ENCODE data around the gene RASGRF1. TPM values are rescaled to one million over a fixed set of nuclear protein-coding genes. Genes with fewer than 3 reads are reported as not detected.

RASGRF1 gene
- total RNA-seq, 4 donors from 2014 or later = 5.4 to 73.4 TPM; not detected in 2

DNA sequence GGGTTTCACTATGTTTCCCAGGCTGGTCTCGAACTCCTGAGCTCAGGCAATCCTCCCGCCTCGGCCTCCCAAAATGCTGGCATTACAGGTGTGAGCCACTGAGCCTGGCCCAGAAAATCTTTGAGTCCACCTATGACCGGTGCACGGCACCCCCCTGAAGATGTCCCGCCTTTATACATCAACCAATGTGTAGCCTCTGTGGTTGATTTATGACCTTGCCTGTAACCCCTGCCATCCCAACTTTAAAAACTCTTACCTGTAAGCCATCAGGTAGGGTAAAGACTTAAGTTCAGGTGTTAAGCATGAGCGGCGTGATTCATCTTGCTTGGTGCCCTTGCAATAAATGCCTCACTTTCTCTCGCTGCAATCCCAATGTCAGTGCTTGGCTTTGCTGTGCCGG is 131.2 kb downstream of the RASGRF1 start:
- no peak overlapping the region for H3K4me3 ChIP-seq
- H3K36me3 ChIP-seq = no peaks in the 10 kb centered on the region
- H3K9me3 ChIP-seq = no peaks in the 10 kb centered on the region
- H3K27me3 ChIP-seq = no peaks in the 10 kb centered on the region
- H3K27ac ChIP-seq = no peak overlapping the region
- no peak for DNase-seq
- H3K4me1 ChIP-seq = no peaks in the 10 kb centered on the region
- TF ChIP-seq CTCF (IDR thresholded peaks at IDR 0.05) = no peak
- no peak for TF ChIP-seq POLR2A (IDR thresholded peaks at IDR 0.05)

GRCh38 chr15:78957416-78958093 is 133.0 kb downstream of the RASGRF1 start:
- peaks cover 0 to 3% (median 0%) of the 10 kb centered on the region in 4 donors for H3K4me1 ChIP-seq
- TF ChIP-seq CTCF (IDR thresholded peaks at IDR 0.05) (no peak), POLR2A (IDR thresholded peaks at IDR 0.05) (no peak)
- no peaks in the 10 kb centered on the region for H3K27me3 ChIP-seq
- H3K9me3 ChIP-seq = no peaks in the 10 kb centered on the region
- DNase-seq = no peak
- no peak overlapping the region for H3K27ac ChIP-seq
- H3K4me3 ChIP-seq = no peak overlapping the region
- no peaks in the 10 kb centered on the region for H3K36me3 ChIP-seq

DNA sequence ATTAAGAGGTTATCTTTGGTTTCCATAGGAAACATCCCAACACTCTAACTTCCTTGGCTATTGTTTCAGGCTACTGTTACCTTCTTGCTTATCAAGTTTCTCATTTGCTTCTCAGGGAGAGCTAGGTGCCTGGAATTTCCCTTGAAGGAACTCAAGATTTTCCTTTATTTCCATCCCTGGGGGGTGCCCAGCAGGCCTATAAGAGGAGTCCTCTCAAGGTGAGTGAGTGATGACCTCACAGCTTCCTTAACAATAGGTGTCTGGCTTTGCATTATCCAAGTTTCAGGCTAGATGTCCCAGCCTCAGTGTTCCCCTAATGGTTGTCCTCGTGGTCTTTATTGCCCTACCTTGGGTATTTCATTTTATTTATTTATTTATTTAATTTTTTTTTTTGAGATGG is 133.6 kb downstream of the RASGRF1 start:
- H3K4me3 ChIP-seq = no peak overlapping the region
- no peak overlapping the region for H3K27ac ChIP-seq
- H3K36me3 ChIP-seq = no peaks in the 10 kb centered on the region
- peaks cover 0 to 9% (median 2%) of the 10 kb centered on the region in 4 donors for H3K4me1 ChIP-seq
- H3K27me3 ChIP-seq = no peaks in the 10 kb centered on the region
- H3K9me3 ChIP-seq = no peaks in the 10 kb centered on the region
- no peak for TF ChIP-seq CTCF (IDR thresholded peaks at IDR 0.05)
- TF ChIP-seq POLR2A (IDR thresholded peaks at IDR 0.05) = no peak
- DNase-seq = no peak

DNA sequence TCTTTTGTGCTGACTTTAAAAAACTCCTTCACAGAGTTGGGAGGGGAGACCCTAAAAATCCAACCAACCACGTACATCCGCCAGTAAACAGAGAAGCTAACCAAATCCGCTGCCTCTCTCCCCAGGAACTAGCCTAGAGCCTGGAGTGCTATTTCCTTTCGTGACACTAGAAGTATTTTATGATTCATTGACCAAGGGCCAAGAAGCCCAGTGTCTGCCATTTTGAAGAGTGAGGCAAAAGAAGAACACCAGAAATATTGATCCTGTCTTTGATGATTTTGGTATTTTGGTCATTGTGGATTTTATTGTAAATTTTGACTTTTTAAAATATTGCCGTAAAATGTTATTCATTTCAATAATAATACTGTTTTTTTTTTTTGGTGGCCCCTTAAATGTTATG is 135.2 kb downstream of the RASGRF1 start:
- no peak for DNase-seq

GRCh38 chr15:78951841-78952238 is 138.7 kb downstream of the RASGRF1 start:
- no peaks in the 10 kb centered on the region for H3K36me3 ChIP-seq
- H3K27me3 ChIP-seq = no peaks in the 10 kb centered on the region
- H3K4me1 ChIP-seq = peaks cover 0 to 29% (median 6%) of the 10 kb centered on the region in 4 donors
- peak overlapping the region; percentile 6 to 79 (median 12) for H3K27ac ChIP-seq
- DNase-seq = no peak
- TF ChIP-seq CTCF (IDR thresholded peaks at IDR 0.05) (no peak), POLR2A (IDR thresholded peaks at IDR 0.05) (no peak)
- H3K9me3 ChIP-seq = no peaks in the 10 kb centered on the region
- H3K4me3 ChIP-seq = no peak overlapping the region

More for the DNA sequence above, 135.2 kb downstream of the RASGRF1 start:
- Histone ChIP-seq H3K4me3 (no peak overlapping the region), H3K9me3 (no peaks in the 10 kb centered on the region), H3K27me3 (no peaks in the 10 kb centered on the region), H3K4me1 (peaks cover 0 to 23% (median 4%) of the 10 kb centered on the region in 4 donors), H3K27ac (no peak overlapping the region), H3K36me3 (no peaks in the 10 kb centered on the region)
- TF ChIP-seq POLR2A (IDR thresholded peaks at IDR 0.05) (no peak), CTCF (IDR thresholded peaks at IDR 0.05) (no peak)
